Measurements from ENCODE around the gene MPC2. TPM values are rescaled to one million over a fixed set of nuclear protein-coding genes. Genes with fewer than 3 reads are reported as not detected.
"Not testable (repeated sequence)": the region's sequence is repeated elsewhere in the genome, so short reads cannot be mapped to it uniquely, and the experiment has no call there.

MPC2 gene
- total and polyA plus RNA-seq, 9 donors = 22.1 to 91.2 (median 49.3) TPM

DNA sequence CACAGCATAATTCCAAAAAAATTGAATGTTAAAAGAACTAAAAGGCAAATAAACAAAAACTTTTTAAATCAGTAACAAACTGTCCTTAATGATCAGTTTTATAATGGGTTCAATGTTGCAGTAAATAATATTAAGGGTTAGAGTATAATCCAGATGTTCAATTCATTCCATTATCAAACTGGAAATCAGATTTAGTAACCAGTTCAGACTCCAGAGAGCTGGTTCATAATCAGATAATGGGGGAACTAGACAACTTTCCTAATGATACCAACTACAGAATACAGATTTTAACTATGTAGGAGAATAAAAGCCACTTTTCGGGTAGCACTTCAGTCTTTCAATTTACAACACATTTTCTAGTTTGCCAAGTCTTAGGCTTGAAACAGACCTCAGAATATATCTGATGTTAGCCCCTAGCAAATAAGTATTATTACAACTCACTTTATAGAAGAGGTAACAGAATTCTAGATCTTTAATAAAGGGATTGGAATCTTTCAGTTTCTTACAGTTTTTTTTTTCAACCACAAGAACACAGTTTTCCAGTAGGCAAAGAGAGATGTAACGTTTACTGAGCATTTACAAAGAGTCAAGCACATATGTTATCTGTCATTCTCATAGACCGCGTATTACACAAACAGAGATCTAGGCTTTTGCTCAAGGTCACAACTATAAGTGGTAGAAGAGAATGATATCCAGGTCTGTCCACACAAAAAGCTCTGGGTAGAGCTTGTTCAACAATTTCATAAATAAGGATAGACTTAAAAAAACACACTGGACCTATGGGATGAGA, 2.3 kb downstream of the MPC2 start:
- intact Hi-C loops (cut with DNase I) = loop anchor here in 2 of 4 donors (5.0 kb wide), 2 partner anchors 217 to 222 kb away; no protein-coding TSS in a partner anchor
- Histone ChIP-seq H3K4me3 (peak overlapping the region; percentile 97), H3K4me1 (ENCODE audit: insufficient read depth) (peaks cover 2% of the 10 kb centered on the region), H3K36me3 (no peaks in the 10 kb centered on the region), H3K27ac (peak overlapping the region in 1 of 2 donors; percentile 86), H3K27me3 (no peaks in the 10 kb centered on the region), H3K9me3 (no peaks in the 10 kb centered on the region)
- WGBS, 3 donors = 7 to 9% (median 8%) methylated on average over 4 of the region's 4 CpGs
- no peak for DNase-seq
- TF ChIP-seq POLR2A (IDR thresholded peaks at IDR 0.05) (no peak), EP300 (IDR thresholded peaks at IDR 0.05) (no peak)
- TF ChIP-seq, protein P1, sequence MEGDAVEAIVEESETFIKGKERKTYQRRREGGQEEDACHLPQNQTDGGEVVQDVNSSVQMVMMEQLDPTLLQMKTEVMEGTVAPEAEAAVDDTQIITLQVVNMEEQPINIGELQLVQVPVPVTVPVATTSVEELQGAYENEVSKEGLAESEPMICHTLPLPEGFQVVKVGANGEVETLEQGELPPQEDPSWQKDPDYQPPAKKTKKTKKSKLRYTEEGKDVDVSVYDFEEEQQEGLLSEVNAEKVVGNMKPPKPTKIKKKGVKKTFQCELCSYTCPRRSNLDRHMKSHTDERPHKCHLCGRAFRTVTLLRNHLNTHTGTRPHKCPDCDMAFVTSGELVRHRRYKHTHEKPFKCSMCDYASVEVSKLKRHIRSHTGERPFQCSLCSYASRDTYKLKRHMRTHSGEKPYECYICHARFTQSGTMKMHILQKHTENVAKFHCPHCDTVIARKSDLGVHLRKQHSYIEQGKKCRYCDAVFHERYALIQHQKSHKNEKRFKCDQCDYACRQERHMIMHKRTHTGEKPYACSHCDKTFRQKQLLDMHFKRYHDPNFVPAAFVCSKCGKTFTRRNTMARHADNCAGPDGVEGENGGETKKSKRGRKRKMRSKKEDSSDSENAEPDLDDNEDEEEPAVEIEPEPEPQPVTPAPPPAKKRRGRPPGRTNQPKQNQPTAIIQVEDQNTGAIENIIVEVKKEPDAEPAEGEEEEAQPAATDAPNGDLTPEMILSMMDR (IDR thresholded peaks at IDR 0.05) = no peak

DNA sequence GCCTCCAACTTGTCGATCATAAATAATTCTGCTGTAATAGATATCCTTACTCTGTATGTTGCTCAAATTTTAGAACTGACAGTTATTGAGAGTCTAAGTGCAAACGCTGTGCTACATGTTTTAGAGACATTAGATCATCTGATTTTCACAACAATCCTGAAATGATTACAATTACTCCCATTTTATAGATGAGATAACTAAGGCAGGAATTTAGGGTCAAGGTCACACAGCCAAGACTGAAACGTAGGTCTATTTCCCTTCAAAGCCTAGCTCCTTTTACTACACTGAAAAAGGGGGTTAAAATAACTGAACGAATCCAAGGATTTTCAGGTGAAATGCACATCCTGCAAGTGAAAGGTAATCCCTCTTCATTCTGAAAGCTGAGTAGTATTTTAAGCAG, 3.1 kb downstream of the MPC2 start:
- Histone ChIP-seq H3K4me1 (ENCODE audit: insufficient read depth) (no peaks in the 10 kb centered on the region), H3K4me3 (no peak overlapping the region), H3K9me3 (no peaks in the 10 kb centered on the region), H3K27ac (peak overlapping the region in 1 of 2 donors; percentile 86), H3K27me3 (no peaks in the 10 kb centered on the region), H3K36me3 (no peaks in the 10 kb centered on the region)
- TF ChIP-seq POLR2A (IDR thresholded peaks at IDR 0.05) (no peak), EP300 (IDR thresholded peaks at IDR 0.05) (no peak)
- TF ChIP-seq, protein P1 (IDR thresholded peaks at IDR 0.05) = no peak
- intact Hi-C loops (cut with DNase I) = no loop called here
- WGBS, 3 donors = 26 to 35% (median 29%) methylated on average over 4 of the region's 4 CpGs
- no peak for DNase-seq

GRCh38 chr1:167929725-167930124, 7.1 kb downstream of the MPC2 start:
- H3K27ac ChIP-seq = no peak overlapping the region
- no peak for DNase-seq
- no peaks in the 10 kb centered on the region for H3K36me3 ChIP-seq
- H3K4me1 ChIP-seq (ENCODE audit: insufficient read depth) = no peaks in the 10 kb centered on the region
- TF ChIP-seq POLR2A (IDR thresholded peaks at IDR 0.05) = no peak
- TF ChIP-seq, protein P1 (IDR thresholded peaks at IDR 0.05) = no peak
- WGBS, 3 donors = 76 to 82% (median 82%) methylated on average over 1 of the region's 1 CpG
- no peaks in the 10 kb centered on the region for H3K9me3 ChIP-seq
- no peak overlapping the region for H3K4me3 ChIP-seq
- no peaks in the 10 kb centered on the region for H3K27me3 ChIP-seq
- intact Hi-C loops (cut with DNase I) = no loop called here

- H3K9me3 ChIP-seq; H3K27ac ChIP-seq; H3K4me3 ChIP-seq; DNase-seq; H3K4me1 ChIP-seq (ENCODE audit: insufficient read depth); H3K36me3 ChIP-seq; H3K27me3 ChIP-seq; intact Hi-C loops (cut with DNase I): not testable (repeated sequence)
- WGBS, 3 donors = 94 to 96% (median 95%) methylated on average over 9 of the region's 9 CpGs
Measured at GRCh38 chr1:167928919-167929318, 8.0 kb downstream of the MPC2 start.

DNA sequence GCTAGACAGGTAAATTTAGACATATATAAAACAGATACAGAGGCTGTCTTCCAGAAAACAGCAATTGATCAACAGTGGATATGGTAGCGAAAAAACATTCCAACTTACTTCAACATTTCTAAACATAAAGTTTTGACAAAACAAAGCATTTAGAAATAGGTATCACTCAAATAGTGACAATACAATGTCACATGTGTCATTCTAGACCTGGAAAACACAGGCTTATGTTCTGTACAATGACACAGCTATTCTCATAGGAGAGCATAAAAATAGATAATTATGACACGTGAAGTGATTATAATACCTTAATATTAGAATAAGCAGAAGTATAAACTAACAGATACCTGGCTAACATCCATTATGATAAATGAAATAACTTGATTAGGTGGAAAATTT, 8.4 kb downstream of the MPC2 start:
- H3K27me3 ChIP-seq = no peaks in the 10 kb centered on the region
- intact Hi-C loops (cut with DNase I) = no loop called here
- H3K4me3 ChIP-seq = no peak overlapping the region
- no peak overlapping the region for H3K27ac ChIP-seq
- TF ChIP-seq POLR2A (IDR thresholded peaks at IDR 0.05) = no peak
- no peaks in the 10 kb centered on the region for H3K9me3 ChIP-seq
- 89 to 92% (median 90%) methylated on average over 2 of the region's 2 CpGs for WGBS, 3 donors
- DNase-seq = no peak
- no peaks in the 10 kb centered on the region for H3K4me1 ChIP-seq (ENCODE audit: insufficient read depth)
- H3K36me3 ChIP-seq = no peaks in the 10 kb centered on the region

Data from ovary (tissue), 9 donors.